ENCODE data around the gene REG3G.

The REG3G gene

GRCh38 chr2:79001285-79001684 is 24.2 kb upstream of the REG3G start:
- Mint-ChIP-seq H3K4me3 (no peak overlapping the region), H3K9me3 (no peaks in the 10 kb centered on the region), H3K36me3 (ENCODE audit: low read depth) (no peaks in the 10 kb centered on the region), H3K4me1 (peaks cover 5% of the 10 kb centered on the region), H3K27ac (no peak overlapping the region), H3K27me3 (ENCODE audit: low read depth) (peaks cover 14% of the 10 kb centered on the region)
- TF ChIP-seq CTCF (IDR thresholded peaks at IDR 0.05; ENCODE audit: unreplicated experiment in 3 of 3), result no peak

GRCh38 chr2:79004680-79005079 is 20.8 kb upstream of the REG3G start:
- peaks cover under 1% of the 10 kb centered on the region for H3K27me3 Mint-ChIP-seq (ENCODE audit: low read depth)
- no peak for TF ChIP-seq CTCF (IDR thresholded peaks at IDR 0.05; ENCODE audit: unreplicated experiment in 3 of 3)
- peaks cover 5% of the 10 kb centered on the region for H3K4me1 Mint-ChIP-seq
- peak overlapping the region; percentile 2 to 74 (median 50) for H3K27ac Mint-ChIP-seq
- H3K36me3 Mint-ChIP-seq (ENCODE audit: low read depth), result no peaks in the 10 kb centered on the region
- no peak overlapping the region for H3K4me3 Mint-ChIP-seq
- H3K9me3 Mint-ChIP-seq, result no peaks in the 10 kb centered on the region

DNA sequence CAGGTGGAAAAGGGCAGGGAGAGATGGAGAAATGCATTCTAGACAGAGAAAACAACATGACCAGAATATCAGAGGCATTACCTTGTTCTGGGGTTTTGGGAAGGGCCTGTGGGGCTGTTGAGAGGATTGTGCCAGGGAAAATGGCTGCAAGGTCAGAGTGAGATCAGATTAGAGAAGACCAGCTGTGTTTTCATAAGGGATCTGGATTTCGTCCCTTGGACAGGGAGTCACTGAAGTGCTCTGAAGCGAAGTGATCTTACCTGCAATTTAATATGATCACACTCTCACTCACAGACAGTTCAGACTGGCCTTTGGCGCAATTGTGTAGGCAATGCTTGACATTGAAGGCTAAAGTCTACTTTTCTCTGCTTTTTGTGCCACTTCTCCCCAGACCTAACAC is 20.3 kb upstream of the REG3G start:
- no peak for TF ChIP-seq CTCF (IDR thresholded peaks at IDR 0.05; ENCODE audit: unreplicated experiment in 3 of 3)
- Mint-ChIP-seq H3K4me3 (no peak overlapping the region), H3K9me3 (no peaks in the 10 kb centered on the region), H3K27me3 (ENCODE audit: low read depth) (no peaks in the 10 kb centered on the region), H3K27ac (peak overlapping the region; percentile 2 to 74 (median 50)), H3K36me3 (ENCODE audit: low read depth) (no peaks in the 10 kb centered on the region), H3K4me1 (peaks cover 5% of the 10 kb centered on the region)

GRCh38 chr2:79009388-79009787 is 16.1 kb upstream of the REG3G start:
- H3K4me1 Mint-ChIP-seq, result peaks cover 5% of the 10 kb centered on the region
- no peaks in the 10 kb centered on the region for H3K36me3 Mint-ChIP-seq (ENCODE audit: low read depth)
- no peaks in the 10 kb centered on the region for H3K27me3 Mint-ChIP-seq (ENCODE audit: low read depth)
- H3K9me3 Mint-ChIP-seq, result no peaks in the 10 kb centered on the region
- H3K27ac Mint-ChIP-seq, result no peak overlapping the region
- no peak for TF ChIP-seq CTCF (IDR thresholded peaks at IDR 0.05; ENCODE audit: unreplicated experiment in 3 of 3)
- H3K4me3 Mint-ChIP-seq, result no peak overlapping the region

DNA sequence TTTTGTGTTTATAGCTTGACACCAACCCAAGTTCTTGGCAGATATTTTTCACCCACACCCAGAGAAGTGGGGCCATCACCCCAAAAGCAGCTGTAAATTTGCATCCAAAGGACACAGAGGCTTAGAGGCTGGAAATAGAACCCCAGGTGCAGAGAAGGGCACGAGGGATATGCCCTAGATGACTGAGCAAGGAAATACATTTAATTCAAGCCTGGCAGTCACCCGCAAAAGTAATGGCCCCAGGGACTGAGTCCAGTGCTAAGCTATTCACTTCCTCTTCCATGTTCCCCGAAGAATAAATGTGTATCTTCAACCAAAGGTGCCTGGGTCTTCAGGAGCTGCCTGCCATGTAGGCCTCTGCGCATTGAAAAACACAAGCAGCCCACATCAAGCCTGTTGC is 14.0 kb upstream of the REG3G start:
- TF ChIP-seq CTCF (IDR thresholded peaks at IDR 0.05; ENCODE audit: unreplicated experiment in 3 of 3), result no peak
- no peaks in the 10 kb centered on the region for H3K4me1 Mint-ChIP-seq
- no peak overlapping the region for H3K27ac Mint-ChIP-seq
- no peaks in the 10 kb centered on the region for H3K36me3 Mint-ChIP-seq (ENCODE audit: low read depth)
- no peaks in the 10 kb centered on the region for H3K9me3 Mint-ChIP-seq
- no peaks in the 10 kb centered on the region for H3K27me3 Mint-ChIP-seq (ENCODE audit: low read depth)
- H3K4me3 Mint-ChIP-seq, result no peak overlapping the region

GRCh38 chr2:79013629-79014028 is 11.9 kb upstream of the REG3G start:
- H3K9me3 Mint-ChIP-seq, result no peaks in the 10 kb centered on the region
- H3K36me3 Mint-ChIP-seq (ENCODE audit: low read depth), result no peaks in the 10 kb centered on the region
- H3K4me1 Mint-ChIP-seq, result no peaks in the 10 kb centered on the region
- no peak overlapping the region for H3K27ac Mint-ChIP-seq
- no peak overlapping the region for H3K4me3 Mint-ChIP-seq
- no peaks in the 10 kb centered on the region for H3K27me3 Mint-ChIP-seq (ENCODE audit: low read depth)
- no peak for TF ChIP-seq CTCF (IDR thresholded peaks at IDR 0.05; ENCODE audit: unreplicated experiment in 3 of 3)

Measured in nephron (organoid).